Activated CD8-positive, alpha-beta memory T cell treated with anti-CD3 and anti-CD28 coated beads, Interleukin-2, amount 50 U/mL, for 4 hours (primary cell): Measurements from ENCODE around the gene PAM16.
"Not testable (repeated sequence)": the region's sequence is repeated elsewhere in the genome, so short reads cannot be mapped to it uniquely, and the experiment has no call there.

Experiments used
- DNase-seq: peaks from one replicate; pipeline ENCODE4 v3.0.0-alpha.2; 2020

The PAM16 gene

GRCh38 chr16:4350365-4350786 lies 745 bp downstream of the PAM16 start:
- DNase-seq = no peak

GRCh38 chr16:4349332-4349731 lies 1.8 kb downstream of the PAM16 start:
- no peak for DNase-seq

GRCh38 chr16:4347765-4348509 lies 3.2 kb downstream of the PAM16 start:
- DNase-seq = no peak

- DNase-seq = no peak
These were observed 4.1 kb downstream of the PAM16 start for GRCh38 chr16:4347010-4347409.

- no peak for DNase-seq
These were observed 5.0 kb downstream of the PAM16 start for GRCh38 chr16:4345836-4346781.

- no peak for DNase-seq
These were observed 5.9 kb downstream of the PAM16 start for GRCh38 chr16:4344983-4345835.

- DNase-seq = not testable (repeated sequence)
These were observed 6.7 kb downstream of the PAM16 start for GRCh38 chr16:4344300-4344982.

- DNase-seq = no peak
These were observed 8.0 kb downstream of the PAM16 start for GRCh38 chr16:4342866-4343744.

- no peak for DNase-seq
These were observed 9.9 kb downstream of the PAM16 start for GRCh38 chr16:4341250-4341649.

- DNase-seq = no peak
These were observed 10.7 kb downstream of the PAM16 start for GRCh38 chr16:4340443-4340842.

- no peak for DNase-seq
These were observed 11.2 kb downstream of the PAM16 start for GRCh38 chr16:4339909-4340308.

- DNase-seq = no peak
These were observed 11.7 kb downstream of the PAM16 start for GRCh38 chr16:4339455-4339854.

GRCh38 chr16:4338712-4339299 lies 12.3 kb downstream of the PAM16 start:
- DNase-seq = no peak

- no peak for DNase-seq
These were observed 13.0 kb downstream of the PAM16 start for GRCh38 chr16:4338125-4338582.

GRCh38 chr16:4337540-4338088 lies 13.5 kb downstream of the PAM16 start:
- DNase-seq = no peak

GRCh38 chr16:4336701-4337539 lies 14.2 kb downstream of the PAM16 start:
- no peak for DNase-seq

- DNase-seq = no peak
These were observed 16.2 kb downstream of the PAM16 start for GRCh38 chr16:4334724-4335495.

GRCh38 chr16:4333714-4334113 lies 17.4 kb downstream of the PAM16 start:
- not testable (repeated sequence) for DNase-seq

GRCh38 chr16:4333308-4333638 lies 17.8 kb downstream of the PAM16 start:
- DNase-seq = no peak
